Measurements from ENCODE around the gene CD19. TPM values are rescaled to one million over a fixed set of nuclear protein-coding genes. Genes with fewer than 3 reads are reported as not detected.

Gene CD19
- total and polyA plus RNA-seq, 2 donors (not counting 1 experiment from before 2014, with no cell fraction given), result under 0.01 to 0.05 TPM

DNA sequence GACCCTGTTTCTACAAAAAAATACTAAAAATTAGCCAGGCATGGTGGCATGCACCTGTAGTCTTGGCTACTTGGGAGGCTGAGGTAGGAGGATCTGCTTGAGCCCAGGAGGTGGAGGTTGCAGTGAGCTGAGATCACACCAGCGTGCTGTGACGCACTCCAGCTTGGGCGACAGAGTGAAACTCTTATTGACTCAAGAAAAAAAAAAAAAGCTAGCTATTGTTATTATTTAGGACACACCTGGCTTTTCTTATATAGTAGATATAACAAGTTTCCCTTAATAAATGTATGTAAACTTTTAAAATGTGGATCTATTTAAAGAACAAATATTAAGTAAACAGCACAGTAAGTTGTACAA lies 8.6 kb upstream of the CD19 start:
- no peak for DNase-seq (ENCODE audit: low read depth in 2 of 2)

DNA sequence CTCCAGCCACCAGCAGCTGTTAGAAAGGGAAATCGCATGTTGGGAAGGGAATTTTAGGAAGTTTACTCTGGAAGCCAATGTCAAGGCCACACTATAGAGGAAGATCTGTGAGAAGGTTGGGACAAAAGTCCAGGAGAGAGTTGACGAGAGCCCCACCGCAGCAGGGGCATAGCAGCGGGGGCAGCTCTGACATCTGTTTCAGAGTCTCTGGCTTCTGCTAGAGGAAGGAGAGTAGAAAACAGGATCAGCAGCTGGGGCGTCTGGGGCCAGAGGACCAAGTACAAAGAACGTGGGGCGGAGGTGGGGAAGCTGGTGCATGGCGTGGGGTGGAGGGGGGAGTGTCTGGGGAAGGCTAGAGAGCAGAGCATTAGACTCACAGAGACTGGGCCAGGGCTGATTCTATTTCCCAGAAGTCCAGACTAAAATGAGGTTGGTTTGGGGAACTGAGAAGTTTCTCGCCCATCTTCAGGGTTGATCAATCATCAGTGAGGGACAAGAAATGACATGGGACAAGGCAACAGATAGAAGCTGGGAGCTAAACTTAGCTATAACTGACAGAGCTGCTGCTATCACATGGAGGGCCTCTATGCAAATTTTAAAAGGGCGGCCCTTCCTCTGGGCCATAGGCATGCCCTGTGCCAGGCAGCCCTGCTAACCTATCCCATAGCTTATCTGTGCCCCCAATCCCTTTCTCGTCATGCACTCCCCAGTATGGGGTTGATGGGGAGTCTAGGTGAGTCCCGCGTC lies 7.9 kb upstream of the CD19 start:
- H3K9ac ChIP-seq (ENCODE audit: insufficient read depth, low read length), result no peak overlapping the region
- no peak overlapping the region for H3K4me2 ChIP-seq (ENCODE audit: extremely low read depth, insufficient read depth, low read length)
- H2AFZ ChIP-seq (ENCODE audit: low read length), result no peak overlapping the region
- DNase-seq (ENCODE audit: low read depth in 2 of 2), result no peak
- TF ChIP-seq, protein P1, sequence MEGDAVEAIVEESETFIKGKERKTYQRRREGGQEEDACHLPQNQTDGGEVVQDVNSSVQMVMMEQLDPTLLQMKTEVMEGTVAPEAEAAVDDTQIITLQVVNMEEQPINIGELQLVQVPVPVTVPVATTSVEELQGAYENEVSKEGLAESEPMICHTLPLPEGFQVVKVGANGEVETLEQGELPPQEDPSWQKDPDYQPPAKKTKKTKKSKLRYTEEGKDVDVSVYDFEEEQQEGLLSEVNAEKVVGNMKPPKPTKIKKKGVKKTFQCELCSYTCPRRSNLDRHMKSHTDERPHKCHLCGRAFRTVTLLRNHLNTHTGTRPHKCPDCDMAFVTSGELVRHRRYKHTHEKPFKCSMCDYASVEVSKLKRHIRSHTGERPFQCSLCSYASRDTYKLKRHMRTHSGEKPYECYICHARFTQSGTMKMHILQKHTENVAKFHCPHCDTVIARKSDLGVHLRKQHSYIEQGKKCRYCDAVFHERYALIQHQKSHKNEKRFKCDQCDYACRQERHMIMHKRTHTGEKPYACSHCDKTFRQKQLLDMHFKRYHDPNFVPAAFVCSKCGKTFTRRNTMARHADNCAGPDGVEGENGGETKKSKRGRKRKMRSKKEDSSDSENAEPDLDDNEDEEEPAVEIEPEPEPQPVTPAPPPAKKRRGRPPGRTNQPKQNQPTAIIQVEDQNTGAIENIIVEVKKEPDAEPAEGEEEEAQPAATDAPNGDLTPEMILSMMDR (conservative IDR thresholded peaks at IDR 0.05 in 1 of 2, IDR thresholded peaks at IDR 0.05 in 1 of 2; ENCODE audit: low read depth in 1 of 2, low read length in 2 of 2), result no peak
- no peak for TF ChIP-seq EZH2 (IDR thresholded peaks at IDR 0.05; ENCODE audit: low read length, missing control alignments)
- no peaks in the 10 kb centered on the region for H3K79me2 ChIP-seq (ENCODE audit: control insufficient read depth, insufficient read depth, low read length)
- H3K36me3 ChIP-seq (ENCODE audit: control insufficient read depth, insufficient read depth, low read length), result peaks cover 3% of the 10 kb centered on the region
- H3K27ac ChIP-seq (ENCODE audit: insufficient read depth, low read length), result no peak overlapping the region
- peak overlapping the region in 1 of 4 experiments; percentile 85 for H3K4me3 ChIP-seq (replicated peaks in 1 of 4; ENCODE audit: control extremely low read depth in 1 of 4, insufficient read depth in 1 of 4, low read depth in 3 of 4, low read length in 4 of 4)
- H4K20me1 ChIP-seq (ENCODE audit: control insufficient read depth, extremely low read depth, insufficient read depth, low read length), result no peaks in the 10 kb centered on the region
- no peaks in the 10 kb centered on the region for H3K4me1 ChIP-seq (ENCODE audit: control insufficient read depth, extremely low read depth, insufficient read depth, low read length)
- H3K9me3 ChIP-seq (ENCODE audit: control insufficient read depth, insufficient read depth, low read depth, low read length), result no peaks in the 10 kb centered on the region
- no peaks in the 10 kb centered on the region for H3K27me3 ChIP-seq (ENCODE audit: control insufficient read depth, insufficient read depth, low read length)

More for the DNA sequence above, 8.6 kb upstream of the CD19 start:
- no peak overlapping the region for H3K27ac ChIP-seq (ENCODE audit: insufficient read depth, low read length)
- H2AFZ ChIP-seq (ENCODE audit: low read length), result no peak overlapping the region
- no peak overlapping the region for H3K9ac ChIP-seq (ENCODE audit: insufficient read depth, low read length)
- peaks cover 3% of the 10 kb centered on the region for H3K36me3 ChIP-seq (ENCODE audit: control insufficient read depth, insufficient read depth, low read length)
- H3K4me2 ChIP-seq (ENCODE audit: extremely low read depth, insufficient read depth, low read length), result no peak overlapping the region
- H3K4me1 ChIP-seq (ENCODE audit: control insufficient read depth, extremely low read depth, insufficient read depth, low read length), result no peaks in the 10 kb centered on the region
- no peak overlapping the region for H3K4me3 ChIP-seq (replicated peaks in 1 of 4; ENCODE audit: control extremely low read depth in 1 of 4, insufficient read depth in 1 of 4, low read depth in 3 of 4, low read length in 4 of 4)
- H3K79me2 ChIP-seq (ENCODE audit: control insufficient read depth, insufficient read depth, low read length), result no peaks in the 10 kb centered on the region
- H3K9me3 ChIP-seq (ENCODE audit: control insufficient read depth, insufficient read depth, low read depth, low read length), result no peaks in the 10 kb centered on the region
- H3K27me3 ChIP-seq (ENCODE audit: control insufficient read depth, insufficient read depth, low read length), result no peaks in the 10 kb centered on the region
- TF ChIP-seq, protein P1 (conservative IDR thresholded peaks at IDR 0.05 in 1 of 2, IDR thresholded peaks at IDR 0.05 in 1 of 2; ENCODE audit: low read depth in 1 of 2, low read length in 2 of 2), result no peak
- no peak for TF ChIP-seq EZH2 (IDR thresholded peaks at IDR 0.05; ENCODE audit: low read length, missing control alignments)
- no peaks in the 10 kb centered on the region for H4K20me1 ChIP-seq (ENCODE audit: control insufficient read depth, extremely low read depth, insufficient read depth, low read length)

DNA sequence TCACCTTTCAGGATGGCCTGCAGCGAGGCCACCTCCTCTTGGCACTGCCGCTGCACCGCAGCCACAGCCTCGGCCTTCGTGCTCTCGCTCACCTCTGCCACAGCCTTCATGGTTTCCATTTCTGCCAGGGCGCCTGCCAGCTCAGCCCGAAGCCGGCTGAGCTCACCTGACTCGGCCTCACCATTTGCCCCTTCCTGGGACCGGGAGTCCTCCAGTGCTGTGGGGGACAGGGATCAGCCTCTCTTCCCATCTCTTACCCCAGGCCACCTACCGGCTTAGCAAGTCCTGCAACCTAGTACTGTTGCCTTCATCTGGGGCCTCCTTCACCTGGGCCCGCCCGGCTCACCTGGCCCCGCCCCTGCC lies 7.4 kb upstream of the CD19 start:
- Histone ChIP-seq H3K36me3 (ENCODE audit: control insufficient read depth, insufficient read depth, low read length) (peaks cover 3% of the 10 kb centered on the region), H3K9me3 (ENCODE audit: control insufficient read depth, insufficient read depth, low read depth, low read length) (no peaks in the 10 kb centered on the region), H4K20me1 (ENCODE audit: control insufficient read depth, extremely low read depth, insufficient read depth, low read length) (no peaks in the 10 kb centered on the region), H3K9ac (ENCODE audit: insufficient read depth, low read length) (no peak overlapping the region), H3K79me2 (ENCODE audit: control insufficient read depth, insufficient read depth, low read length) (no peaks in the 10 kb centered on the region), H3K27me3 (ENCODE audit: control insufficient read depth, insufficient read depth, low read length) (no peaks in the 10 kb centered on the region), H3K27ac (ENCODE audit: insufficient read depth, low read length) (no peak overlapping the region), H3K4me1 (ENCODE audit: control insufficient read depth, extremely low read depth, insufficient read depth, low read length) (no peaks in the 10 kb centered on the region), H3K4me3 (replicated peaks in 1 of 4; ENCODE audit: control extremely low read depth in 1 of 4, insufficient read depth in 1 of 4, low read depth in 3 of 4, low read length in 4 of 4) (peak overlapping the region; percentile 50 to 85 (median 70)), H3K4me2 (ENCODE audit: extremely low read depth, insufficient read depth, low read length) (peak overlapping the region; percentile 23), H2AFZ (ENCODE audit: low read length) (no peak overlapping the region)
- DNase-seq (ENCODE audit: low read depth in 2 of 2), result no peak
- no peak for TF ChIP-seq EZH2 (IDR thresholded peaks at IDR 0.05; ENCODE audit: low read length, missing control alignments)
- TF ChIP-seq, protein P1 (conservative IDR thresholded peaks at IDR 0.05 in 1 of 2, IDR thresholded peaks at IDR 0.05 in 1 of 2; ENCODE audit: low read depth in 1 of 2, low read length in 2 of 2), result no peak
